ENCODE measurements around the gene MCF2. TPM values are rescaled to one million over a fixed set of nuclear protein-coding genes. Genes with fewer than 3 reads are reported as not detected.
"Not testable (repeated sequence)": the region's sequence is repeated elsewhere in the genome, so short reads cannot be mapped to it uniquely, and the experiment has no call there.

MCF2 gene
- polyA plus RNA-seq, 1 donor from 2014 or later = 16.0 TPM

GRCh38 chrX:139691493-139691842, 16.5 kb downstream of the MCF2 start:
- Histone ChIP-seq H3K9me2 (ENCODE audit: insufficient read depth, low read length) (no peaks in the 10 kb centered on the region), H2AFZ (ENCODE audit: low read depth, low read length) (no peak overlapping the region), H3K79me2 (replicated peaks; ENCODE audit: insufficient read depth, low read length) (no peaks in the 10 kb centered on the region), H4K20me1 (ENCODE audit: insufficient read depth) (no peaks in the 10 kb centered on the region), H3K27ac (ENCODE audit: low read length) (no peak overlapping the region), H3K9ac (ENCODE audit: low read length) (no peak overlapping the region), H3K4me3 (ENCODE audit: low read length) (peak overlapping the region; percentile 59), H3F3A (ENCODE audit: insufficient read depth, low read length, poor library complexity, severe bottlenecking) (no peaks in the 10 kb centered on the region), H3K4me2 (ENCODE audit: low read length) (no peak overlapping the region), H3K9me3 (ENCODE audit: low read length) (no peaks in the 10 kb centered on the region), H3K27me3 (ENCODE audit: insufficient read depth, low read depth, low read length) (peaks cover 22% of the 10 kb centered on the region), H3K36me3 (ENCODE audit: insufficient read depth, low read length) (no peaks in the 10 kb centered on the region)
- TF ChIP-seq RAD21 (conservative IDR thresholded peaks at IDR 0.05) (no peak), EZH2 (IDR thresholded peaks at IDR 0.05; ENCODE audit: borderline replicate concordance, insufficient read depth, low read length, poor library complexity, severe bottlenecking) (no peak), TAF1 (IDR thresholded peaks at IDR 0.05; ENCODE audit: low read depth) (no peak), SMC3 (conservative IDR thresholded peaks at IDR 0.05; ENCODE audit: poor library complexity) (no peak), REST (IDR thresholded peaks at IDR 0.05; ENCODE audit: borderline replicate concordance) (no peak)

- H4K20me1 ChIP-seq (ENCODE audit: insufficient read depth); H3K9me2 ChIP-seq (ENCODE audit: insufficient read depth, low read length); H3K9me3 ChIP-seq (ENCODE audit: low read length); H3K27ac ChIP-seq (ENCODE audit: low read length); H3K9ac ChIP-seq (ENCODE audit: low read length); H3K4me2 ChIP-seq (ENCODE audit: low read length); H3K79me2 ChIP-seq (replicated peaks; ENCODE audit: insufficient read depth, low read length); H3F3A ChIP-seq (ENCODE audit: insufficient read depth, low read length, poor library complexity, severe bottlenecking); H3K36me3 ChIP-seq (ENCODE audit: insufficient read depth, low read length); H3K4me3 ChIP-seq (ENCODE audit: low read length); H2AFZ ChIP-seq (ENCODE audit: low read depth, low read length); H3K27me3 ChIP-seq (ENCODE audit: insufficient read depth, low read depth, low read length): not testable (repeated sequence)
Measured at GRCh38 chrX:139685175-139685574, 22.8 kb downstream of the MCF2 start.

- Histone ChIP-seq H3K36me3 (ENCODE audit: insufficient read depth, low read length) (no peaks in the 10 kb centered on the region), H3K27ac (ENCODE audit: low read length) (no peak overlapping the region), H3F3A (ENCODE audit: insufficient read depth, low read length, poor library complexity, severe bottlenecking) (no peaks in the 10 kb centered on the region), H3K9me3 (ENCODE audit: low read length) (no peaks in the 10 kb centered on the region), H2AFZ (ENCODE audit: low read depth, low read length) (no peak overlapping the region), H3K9me2 (ENCODE audit: insufficient read depth, low read length) (no peaks in the 10 kb centered on the region), H4K20me1 (ENCODE audit: insufficient read depth) (no peaks in the 10 kb centered on the region), H3K4me2 (ENCODE audit: low read length) (no peak overlapping the region), H3K9ac (ENCODE audit: low read length) (no peak overlapping the region), H3K27me3 (ENCODE audit: insufficient read depth, low read depth, low read length) (no peaks in the 10 kb centered on the region), H3K4me3 (ENCODE audit: low read length) (no peak overlapping the region), H3K79me2 (replicated peaks; ENCODE audit: insufficient read depth, low read length) (no peaks in the 10 kb centered on the region)
- TF ChIP-seq MXI1 (conservative IDR thresholded peaks at IDR 0.05; ENCODE audit: poor library complexity, severe bottlenecking) = no peak
- no peak for TF ChIP-seq EZH2 (IDR thresholded peaks at IDR 0.05; ENCODE audit: borderline replicate concordance, insufficient read depth, low read length, poor library complexity, severe bottlenecking)
- TF ChIP-seq CTCF (IDR thresholded peaks at IDR 0.05; ENCODE audit: poor library complexity, severe bottlenecking) = no peak
- TF ChIP-seq SMC3 (conservative IDR thresholded peaks at IDR 0.05; ENCODE audit: poor library complexity) = no peak
- TF ChIP-seq TAF1 (IDR thresholded peaks at IDR 0.05; ENCODE audit: low read depth) = no peak
- TF ChIP-seq RAD21 (conservative IDR thresholded peaks at IDR 0.05) = no peak
- no peak for TF ChIP-seq EP300 (conservative IDR thresholded peaks at IDR 0.05; ENCODE audit: poor library complexity, severe bottlenecking)
- no peak for TF ChIP-seq POLR2AphosphoS5 (IDR thresholded peaks at IDR 0.05)
- no peak for TF ChIP-seq REST (IDR thresholded peaks at IDR 0.05; ENCODE audit: borderline replicate concordance)
Measured at GRCh38 chrX:139680356-139680755, 27.6 kb downstream of the MCF2 start.
